H1 (cell line): Measurements from ENCODE around the gene SMOC2. TPM values are rescaled to one million over a fixed set of nuclear protein-coding genes. Genes with fewer than 3 reads are reported as not detected.

ENCODE experiments used
- CTCF ChIA-PET: fragments of 300-600 bp; sonication (Branson Sonifier 250); formaldehyde crosslinking; loops from one replicate; lab custom pipeline; 2021; ENCODE audit not compliant: partially characterized antibody; lab: Charles Lee
- POLR2A ChIA-PET: fragments of 300-600 bp; sonication (Branson Sonifier 250); formaldehyde crosslinking; loops from one replicate; lab custom pipeline; 2021; ENCODE audit warnings: inconsistent platforms; ENCODE audit not compliant: partially characterized antibody; lab: Charles Lee
- DNase-seq, 2 experiments: peaks; one replicate each; pipeline versions ENCODE4 v3.0.0 to v3.0.0-alpha.2; 2010 to 2022; ENCODE audit warnings: low spot score in 2 of 2, low read depth in 1 of 2, mixed read lengths in 1 of 2
- FAIRE-seq: peaks from 2 replicates; lab custom pipeline; 2011; peaks lifted over from hg19 to GRCh38; lab: Jason Lieb, UNC
- H2AFZ ChIP-seq: 2 replicates; pipeline ENCODE4 v1.8.1; 2012; ENCODE audit warnings: low read length, inconsistent platforms
- H2AK5ac ChIP-seq: 2 replicates; pipeline ENCODE4 v1.6.1; 2013; ENCODE audit warnings: low read depth, low read length
- H2BK120ac ChIP-seq: replicated peaks from 2 replicates; pipeline ENCODE3; 2013; ENCODE audit warnings: low read depth, low read length, inconsistent platforms
- H2BK12ac ChIP-seq: 2 replicates; pipeline ENCODE4 v1.6.1; 2013; ENCODE audit warnings: low read depth, low read length
- H2BK15ac ChIP-seq: 2 replicates; pipeline ENCODE4 v1.6.1; 2013; ENCODE audit warnings: low read length
- H2BK20ac ChIP-seq: 2 replicates; pipeline ENCODE4 v1.6.1; 2013; ENCODE audit warnings: low read length
- H2BK5ac ChIP-seq: 2 replicates; pipeline ENCODE4 v1.6.1; 2013; ENCODE audit warnings: low read depth, low read length
- H3K14ac ChIP-seq: 2 replicates; pipeline ENCODE4 v1.6.1; 2013; ENCODE audit warnings: inconsistent platforms; ENCODE audit not compliant: insufficient read length
- H3K18ac ChIP-seq: 2 replicates; pipeline ENCODE4 v1.6.1; 2013; ENCODE audit warnings: low read length; ENCODE audit errors: extremely low read depth
- H3K23ac ChIP-seq: 2 replicates; pipeline ENCODE4 v1.6.1; 2013; ENCODE audit warnings: inconsistent platforms; ENCODE audit not compliant: insufficient read length
- H3K23me2 ChIP-seq: 2 replicates; pipeline ENCODE4 v1.6.1; 2013; ENCODE audit warnings: low read depth, low read length
- H3K27ac ChIP-seq: 2 replicates; pipeline ENCODE4 v1.6.1; 2011; ENCODE audit warnings: low read depth, low read length, inconsistent platforms
- H3K27me3 ChIP-seq, 4 experiments: replicated peaks in 1 of 4; 1 replicate in 1 of 4; 2 replicates in 3 of 4; pipeline versions ENCODE4 v1.6.1 to v1.8.1; 2011 to 2013; ENCODE audit warnings: low read length in 3 of 4, mild to moderate bottlenecking in 3 of 4, inconsistent platforms in 2 of 4, mixed read lengths in 2 of 4, moderate library complexity in 1 of 4; ENCODE audit not compliant: control insufficient read depth in 3 of 4, insufficient read depth in 3 of 4; ENCODE audit errors: extremely low read depth in 1 of 4
- H3K36me3 ChIP-seq, 4 experiments: 2 replicates each; pipeline versions ENCODE4 v1.6.1 to v1.8.1; 2011 to 2013; ENCODE audit warnings: mild to moderate bottlenecking in 4 of 4, low read length in 3 of 4, moderate library complexity in 2 of 4, control low read depth in 1 of 4, inconsistent platforms in 1 of 4; ENCODE audit not compliant: insufficient read depth in 4 of 4, control insufficient read depth in 2 of 4
- H3K4ac ChIP-seq: replicated peaks from 2 replicates; pipeline ENCODE3; 2013; ENCODE audit warnings: low read length, low read depth, mixed read lengths, inconsistent platforms; ENCODE audit not compliant: insufficient read length
- H3K4me1 ChIP-seq, 4 experiments: replicated peaks in 1 of 4; 1 replicate in 1 of 4; 2 replicates in 3 of 4; pipeline versions ENCODE4 v1.6.1 to v1.8.1; 2011 to 2013; ENCODE audit warnings: low read length in 3 of 4, inconsistent platforms in 2 of 4, mixed read lengths in 1 of 4; ENCODE audit not compliant: insufficient read depth in 4 of 4, control insufficient read depth in 3 of 4
- H3K4me2 ChIP-seq, 2 experiments: 2 replicates each; pipeline versions ENCODE4 v1.6.1 to v1.8.1; 2011 to 2013; ENCODE audit warnings: low read depth in 2 of 2, low read length in 2 of 2, control low read depth in 1 of 2, inconsistent platforms in 1 of 2, mild to moderate bottlenecking in 1 of 2; ENCODE audit not compliant: insufficient read depth in 1 of 2
- H3K4me3 ChIP-seq, 4 experiments: fragments of 200-600, 300-600 bp in 1 of 4; sonication (generic), shearing (Covaris generic), sonication (Bioruptor Twin) in 1 of 4; 2 replicates each; pipeline versions ENCODE4 v1.5.1 to v1.8.1; 2011 to 2016; ENCODE audit warnings: low read length in 4 of 4, low read depth in 3 of 4, control low read depth in 2 of 4, inconsistent platforms in 2 of 4, mild to moderate bottlenecking in 2 of 4, mixed read lengths in 1 of 4, moderate library complexity in 1 of 4; ENCODE audit not compliant: insufficient read depth in 2 of 4; ENCODE audit errors: extremely low read depth in 1 of 4
- H3K56ac ChIP-seq: replicated peaks from 2 replicates; pipeline ENCODE3; 2013; ENCODE audit warnings: low read depth, mild to moderate bottlenecking, mixed read lengths, low read length, inconsistent platforms; ENCODE audit not compliant: insufficient read length
- H3K79me1 ChIP-seq: 2 replicates; pipeline ENCODE4 v1.6.1; 2013; ENCODE audit warnings: low read depth, low read length, control low read depth
- H3K79me2 ChIP-seq, 2 experiments: 2 replicates each; pipeline versions ENCODE4 v1.6.1 to v1.8.1; 2012 to 2013; ENCODE audit warnings: low read length in 2 of 2, mild to moderate bottlenecking in 2 of 2, inconsistent platforms in 1 of 2; ENCODE audit not compliant: insufficient read depth in 2 of 2, control insufficient read depth in 1 of 2
- H3K9ac ChIP-seq, 4 experiments: replicated peaks in 1 of 4; 1 replicate in 1 of 4; 2 replicates in 3 of 4; pipeline versions ENCODE4 v1.6.1 to v1.8.1; 2011 to 2013; ENCODE audit warnings: low read depth in 3 of 4, low read length in 3 of 4, control low read depth in 2 of 4, mild to moderate bottlenecking in 2 of 4, moderate library complexity in 2 of 4, inconsistent platforms in 1 of 4; ENCODE audit errors: extremely low read depth in 1 of 4
- H3K9me3 ChIP-seq, 2 experiments: 2 replicates each; pipeline versions ENCODE4 v1.6.1 to v1.8.1; 2012 to 2013; ENCODE audit warnings: mild to moderate bottlenecking in 2 of 2, moderate library complexity in 2 of 2, control low read depth in 1 of 2, inconsistent platforms in 1 of 2, low read depth in 1 of 2, low read length in 1 of 2, mixed read lengths in 1 of 2; ENCODE audit not compliant: insufficient read depth in 2 of 2
- H4K20me1 ChIP-seq, 2 experiments: replicated peaks in 1 of 2; 2 replicates each; pipeline versions ENCODE3 to v1.8.1; 2011 to 2013; ENCODE audit warnings: inconsistent platforms in 2 of 2, low read length in 2 of 2, mild to moderate bottlenecking in 1 of 2; ENCODE audit not compliant: insufficient read depth in 2 of 2, control insufficient read depth in 1 of 2
- H4K5ac ChIP-seq: 2 replicates; pipeline ENCODE4 v1.6.1; 2013; ENCODE audit warnings: low read length, low read depth, mixed read lengths, inconsistent platforms; ENCODE audit not compliant: insufficient read length
- H4K8ac ChIP-seq: 2 replicates; pipeline ENCODE4 v1.8.0; 2013; ENCODE audit warnings: mild to moderate bottlenecking, moderate library complexity, low read length, inconsistent platforms; ENCODE audit not compliant: insufficient read depth; ENCODE audit errors: extremely low read depth
- H4K91ac ChIP-seq: replicated peaks from 2 replicates; pipeline ENCODE3; 2013; ENCODE audit warnings: low read length, mixed read lengths, inconsistent platforms; ENCODE audit not compliant: insufficient read length
- ATF2 ChIP-seq: IDR thresholded peaks from 2 replicates; pipeline ENCODE4 v1.6.1; 2012; ENCODE audit warnings: low read length, inconsistent platforms
- BCL11A ChIP-seq, 2 experiments: IDR thresholded peaks; one replicate each; pipeline ENCODE4 v1.6.1; 2011; ENCODE audit warnings: low read depth in 2 of 2, low read length in 2 of 2, mild to moderate bottlenecking in 2 of 2
- CBX5 ChIP-seq: fragments of 300-800, 300-1000 bp; sonication (generic); IDR thresholded peaks from 2 replicates; pipeline ENCODE4 v1.7.1; 2016; ENCODE audit warnings: antibody characterized with exemption, low read length, low read depth
- CTCF ChIP-seq, 3 experiments: IDR thresholded peaks; 1 replicate in 2 of 3; 2 replicates in 1 of 3; pipeline versions ENCODE4 v1.5.1 to v1.6.1; 2011; ENCODE audit warnings: low read length in 3 of 3, mild to moderate bottlenecking in 3 of 3, inconsistent platforms in 2 of 3, low read depth in 1 of 3, moderate library complexity in 1 of 3; ENCODE audit not compliant: insufficient read depth in 1 of 3; ENCODE audit errors: control extremely low read depth in 1 of 3
- JUN ChIP-seq: IDR thresholded peaks from 2 replicates; pipeline ENCODE4 v1.6.1; 2011; ENCODE audit warnings: low read depth, mild to moderate bottlenecking, improper control_type of control experiment, low read length
- POU5F1 ChIP-seq: IDR thresholded peaks from 2 replicates; pipeline ENCODE4 v1.6.1; 2011; ENCODE audit warnings: low read depth, mild to moderate bottlenecking, low read length, moderate library complexity
- SP1 ChIP-seq: IDR thresholded peaks from 2 replicates; pipeline ENCODE4 v1.6.1; 2011; ENCODE audit warnings: low read depth, low read length
- SUZ12 ChIP-seq: fragments of 200-600 bp; sonication (generic); IDR thresholded peaks from 2 replicates; pipeline ENCODE4 v1.6.1; 2012; ENCODE audit warnings: mild to moderate bottlenecking, inconsistent platforms, low read length, moderate library complexity, mixed read lengths
- USF2 ChIP-seq: IDR thresholded peaks from 2 replicates; pipeline ENCODE4 v1.6.1; 2011; ENCODE audit warnings: low read length, improper control_type of control experiment
- whole genome bisulfite sequencing, 2 experiments: shearing (Covaris generic) in 1 of 2; methylation state at CpG; one replicate each; pipeline versions ENCODE4 v1.1.6 to v1.1.7; 2013 to 2015; ENCODE audit warnings: low lambda C conversion rate in 2 of 2, mixed read lengths in 2 of 2, inconsistent platforms in 1 of 2, low coverage in 1 of 2, missing lambda C conversion rate in 1 of 2; ENCODE audit not compliant: insufficient replicate concordance in 2 of 2, insufficient coverage in 1 of 2, insufficient read length in 1 of 2; ENCODE audit errors: extremely low coverage in 1 of 2, missing lambda C conversion rate in 1 of 2; 5-methylcytosine and 5-hydroxymethylcytosine counted together
- polyA plus RNA-seq, 7 experiments: library from polyadenylated mRNA; depleted of rRNA in 3 of 7; stranded (reverse) in 5 of 7; unstranded in 2 of 7; fragments of >200 nt in 5 of 7; fragments of 200-250 nt in 2 of 7; gene quantifications; 1 replicate in 5 of 7; 2 replicates in 1 of 7; 4 replicates in 1 of 7; pipeline versions ENCODE4 v1.2.1 to v1.2.3, GENCODE V29; 2011 to 2013; ENCODE audit warnings: missing spikeins in 2 of 7, mixed read lengths in 2 of 7
- total RNA-seq: library from RNA; stranded (reverse); fragmentation: NEBNext Ultra II Directional; extraction: Animal tissue kit (Norgen Biotek cat#: 25700); gene quantifications from 2 replicates; pipeline ENCODE4 v1.2.1, GENCODE V29; 2021

SMOC2 gene
- total and polyA plus RNA-seq, 2 of the 8 experiments (the other 6 are each of a cell fraction or from before 2014, with no cell fraction given), result 7.7 to 8.5 TPM

- H2AK5ac ChIP-seq, result no peak overlapping the region
- CTCF ChIA-PET, result interaction anchor here (2.0 to 2.2 kb wide), 2 partner anchors 16 to 53 kb away, joined by 5 to 6 read pairs; no protein-coding TSS in a partner anchor
- no peak for TF ChIP-seq CTCF (IDR thresholded peaks at IDR 0.05; ENCODE audit: control extremely low read depth in 1 of 3, insufficient read depth in 1 of 3, low read depth in 1 of 3, low read length in 3 of 3)
- no peak for TF ChIP-seq BCL11A (IDR thresholded peaks at IDR 0.05; ENCODE audit: low read depth in 2 of 2, low read length in 2 of 2)
- no peak for TF ChIP-seq CBX5
- no peak for TF ChIP-seq USF2
- TF ChIP-seq SP1, result no peak
- no peak for TF ChIP-seq SUZ12
- no peak for TF ChIP-seq JUN
- no peak for TF ChIP-seq POU5F1
- no peak for TF ChIP-seq ATF2
These were observed 187.2 kb downstream of the SMOC2 start for GRCh38 chr6:168628176-168628553.

More at GRCh38 chr6:168628176-168628553, 187.2 kb downstream of the SMOC2 start:
- H2BK5ac ChIP-seq, result no peak overlapping the region
- peaks cover 0 to 4% of the 10 kb centered on the region in 2 experiments for H4K20me1 ChIP-seq
- DNase-seq (no peak), FAIRE-seq (no peak)
- 77% methylated on average over 6 of the region's 6 CpGs; no CpG with 5 or more reads in 1 of the 2 experiments for WGBS, 2 experiments
- no peak overlapping the region for H4K8ac ChIP-seq
- H3K14ac ChIP-seq, result no peak overlapping the region
- no peaks in the 10 kb centered on the region for H3K36me3 ChIP-seq
- H3K18ac ChIP-seq, result no peak overlapping the region
- peaks cover 0 to 4% (median 0%) of the 10 kb centered on the region in 4 experiments; a peak in 4 of 7 replicates for H3K4me1 ChIP-seq
- H4K91ac ChIP-seq, result no peak overlapping the region
- no peak overlapping the region for H3K56ac ChIP-seq
- H2AFZ ChIP-seq, result no peak overlapping the region
- no peak overlapping the region for H3K4ac ChIP-seq
- H3K27ac ChIP-seq, result no peak overlapping the region
- no peak overlapping the region for H4K5ac ChIP-seq
- no peaks in the 10 kb centered on the region for H3K79me1 ChIP-seq
- no peak overlapping the region for H3K4me2 ChIP-seq
- H2BK20ac ChIP-seq, result no peak overlapping the region
- H3K9me3 ChIP-seq, result no peaks in the 10 kb centered on the region
- no peak overlapping the region for H2BK12ac ChIP-seq
- H3K4me3 ChIP-seq, result no peak overlapping the region
- no peaks in the 10 kb centered on the region for H3K79me2 ChIP-seq
- peaks cover 4% of the 10 kb centered on the region for H3K23me2 ChIP-seq
- no peak overlapping the region for H3K23ac ChIP-seq
- no peak overlapping the region for H3K9ac ChIP-seq
- H2BK15ac ChIP-seq, result no peak overlapping the region
- no peak overlapping the region for H2BK120ac ChIP-seq
- H3K27me3 ChIP-seq, result no peaks in the 10 kb centered on the region; a peak in 2 of 7 replicates
- POLR2A ChIA-PET, result no interaction called here
